Ovary (tissue), 3 donors: ENCODE results near the gene MRPL14.

Experiments used
- CTCF ChIP-seq, 3 donors: fragments of 450-650 bp in 2 of 3; fragments of 200-600 bp in 1 of 3; IDR thresholded peaks; one replicate each; pipeline versions ENCODE4 v1.5.1 to v1.8.0; 2016 to 2022; ENCODE audit warnings: antibody characterized with exemption in 3 of 3, mild to moderate bottlenecking in 1 of 3
- POLR2A ChIP-seq: fragments of 450-650 bp; IDR thresholded peaks from one replicate; pipeline ENCODE4 v1.6.1; 2017; ENCODE audit warnings: antibody characterized with exemption, mild to moderate bottlenecking, moderate library complexity
- donor health status: DM: no; HTN: no; CAD: no.

DNA sequence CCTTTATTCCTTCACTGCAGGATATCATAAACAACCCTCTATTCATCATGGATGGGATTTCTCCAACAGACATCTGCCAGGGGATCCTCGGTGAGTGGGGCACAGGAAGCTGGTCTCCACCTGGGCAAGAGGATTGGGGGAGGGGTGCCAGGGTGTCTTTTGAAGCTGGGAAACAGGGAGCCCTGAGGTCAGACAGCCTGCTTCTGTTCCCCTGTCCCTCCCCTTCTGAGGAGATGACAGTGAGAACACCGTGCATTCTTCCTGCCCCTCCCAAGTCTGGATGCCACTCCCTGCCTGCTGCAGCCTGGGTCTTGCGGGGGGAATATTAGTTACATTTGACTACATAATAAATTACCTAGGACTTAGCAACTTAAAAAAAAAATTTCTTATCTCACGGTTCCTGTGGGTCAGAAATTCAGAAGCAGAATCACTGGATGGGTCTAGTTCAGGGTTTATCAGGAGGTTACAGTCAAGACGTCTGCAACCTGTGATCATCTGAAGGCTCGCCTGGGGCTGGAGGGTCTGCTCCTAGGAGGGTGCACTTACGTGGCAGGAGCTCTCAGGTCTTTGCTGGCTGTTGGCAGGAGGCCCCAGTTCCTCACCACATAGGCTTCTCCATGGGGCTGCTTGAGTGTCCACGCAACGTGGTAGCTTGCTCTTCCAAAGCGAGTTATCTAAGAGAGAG is 42.8 kb upstream of the MRPL14 start:
- TF ChIP-seq POLR2A (no peak), CTCF (IDR thresholded peaks at IDR 0.05) (no peak)
